GM12878 (cell line): ENCODE results near the gene HNMT. TPM values are rescaled to one million over a fixed set of nuclear protein-coding genes. Genes with fewer than 3 reads are reported as not detected.

Source experiments
- ATAC-seq: fragments of 200-7000 bp; cut with Tn5 transposase; 3 replicates; pipeline ENCODE4 v1.9.1; 2020; ENCODE audit warnings: mild to moderate bottlenecking, moderate library complexity
- BruUV-seq: library from RNA; stranded (reverse); fragments of 400-500 nt; replicated peaks from 2 replicates; lab custom pipeline; 2021; lab: Mats Ljungman, UMichigan
- CTCF ChIA-PET: fragments of 300-600 bp; sonication (Branson Sonifier 250); formaldehyde crosslinking; extraction: SDS; loops from one replicate; lab custom pipeline; 2021; ENCODE audit warnings: inconsistent platforms; lab: Yijun Ruan, JAX
- POLR2A ChIA-PET: fragments of 350-600 bp; formaldehyde crosslinking; extraction: SDS; loops from one replicate; lab custom pipeline; 2021; ENCODE audit warnings: inconsistent platforms; lab: Charles Lee
- RAD21 ChIA-PET: fragments of 300-600 bp; sonication (Branson Sonifier 250); formaldehyde crosslinking; loops from one replicate; lab custom pipeline; 2023; ENCODE audit warnings: antibody characterized with exemption; ENCODE audit not compliant: unreplicated experiment; lab: Charles Lee
- SMC1A ChIA-PET: fragments of 300-600 bp; sonication (Branson Sonifier 250); formaldehyde crosslinking; loops from one replicate; lab custom pipeline; 2023; ENCODE audit not compliant: unreplicated experiment, uncharacterized antibody; lab: Charles Lee
- DNase-seq: peaks from one replicate; pipeline ENCODE4 v3.0.0-alpha.2; 2011; ENCODE audit warnings: low read depth, low spot score
- FAIRE-seq: peaks from 3 replicates; lab custom pipeline; 2011; peaks lifted over from hg19 to GRCh38; lab: Jason Lieb, UNC
- H2AFZ ChIP-seq: 2 replicates; pipeline ENCODE4 v1.6.0; 2011; ENCODE audit warnings: low read depth, low read length, control low read depth; ENCODE audit not compliant: control insufficient read depth
- H3K27ac ChIP-seq: 2 replicates; pipeline ENCODE4 v1.5.1; 2011; ENCODE audit warnings: control low read depth; ENCODE audit not compliant: control insufficient read depth, insufficient read depth
- H3K27me3 ChIP-seq, 2 experiments: replicated peaks in 1 of 2; 2 replicates each; pipeline versions ENCODE4 v1.6.0 to v1.6.1; 2011; ENCODE audit warnings: low read length in 1 of 2; ENCODE audit not compliant: control insufficient read depth in 2 of 2, insufficient read depth in 2 of 2
- H3K36me3 ChIP-seq, 2 experiments: 2 replicates each; pipeline ENCODE4 v1.5.1; 2011; ENCODE audit warnings: low read length in 1 of 2; ENCODE audit not compliant: control insufficient read depth in 2 of 2, insufficient read depth in 2 of 2
- H3K4me1 ChIP-seq: 2 replicates; pipeline ENCODE4 v1.6.1; 2011; ENCODE audit warnings: mild to moderate bottlenecking, low read length, moderate library complexity, mixed read lengths; ENCODE audit not compliant: control insufficient read depth, insufficient read depth
- H3K4me2 ChIP-seq: 2 replicates; pipeline ENCODE4 v1.6.0; 2011; ENCODE audit warnings: control low read depth; ENCODE audit not compliant: control insufficient read depth, insufficient read depth
- H3K4me3 ChIP-seq: fragments of 200-600 bp; sonication (generic); 2 replicates; pipeline ENCODE4 v1.5.1; 2016
- H3K79me2 ChIP-seq: 2 replicates; pipeline ENCODE4 v1.6.0; 2011; ENCODE audit warnings: low read length; ENCODE audit not compliant: control insufficient read depth, insufficient read depth
- H3K9ac ChIP-seq: 2 replicates; pipeline ENCODE4 v1.8.0; 2011; ENCODE audit warnings: low read length, control low read depth, mixed read lengths; ENCODE audit not compliant: control insufficient read depth, insufficient read depth
- H3K9me3 ChIP-seq: replicated peaks from 3 replicates; pipeline ENCODE4 v1.5.1; 2011; ENCODE audit warnings: mild to moderate bottlenecking, low read length; ENCODE audit not compliant: control insufficient read depth, insufficient read depth
- H4K20me1 ChIP-seq: 2 replicates; pipeline ENCODE4 v1.6.0; 2011; ENCODE audit not compliant: control insufficient read depth, insufficient read depth
- ATF2 ChIP-seq: IDR thresholded peaks from 2 replicates; pipeline ENCODE4 v1.6.1; 2012; ENCODE audit warnings: low read length, inconsistent platforms
- ATF7 ChIP-seq: fragments of 450-650 bp; IDR thresholded peaks from 2 replicates; pipeline ENCODE4 v1.6.1; 2016; ENCODE audit warnings: low read depth, mild to moderate bottlenecking
- BCL3 ChIP-seq: IDR thresholded peaks from 2 replicates; pipeline ENCODE4 v1.6.1; 2011; ENCODE audit warnings: borderline replicate concordance, low read depth, mild to moderate bottlenecking, moderate library complexity, low read length; ENCODE audit not compliant: insufficient read depth, poor library complexity, severe bottlenecking
- GATAD2B ChIP-seq: fragments of 450-650 bp; conservative IDR thresholded peaks from 2 replicates; pipeline ENCODE4 v1.6.1; 2017; ENCODE audit warnings: low read depth, mild to moderate bottlenecking, moderate library complexity
- HDAC6 ChIP-seq: fragments of 200-600 bp; sonication (generic); IDR thresholded peaks from one replicate; pipeline ENCODE4 v1.8.0; 2017; ENCODE audit warnings: antibody characterized with exemption; ENCODE audit not compliant: unreplicated experiment
- IKZF2 ChIP-seq, 2 experiments: fragments of 450-650 bp; IDR thresholded peaks; 2 replicates each; pipeline ENCODE4 v1.6.1; 2017; ENCODE audit warnings: mild to moderate bottlenecking in 2 of 2, moderate library complexity in 2 of 2
- LARP7 ChIP-seq: fragments of 450-650 bp; IDR thresholded peaks from 2 replicates; pipeline ENCODE4 v1.6.1; 2017; ENCODE audit warnings: mild to moderate bottlenecking
- MTA2 ChIP-seq: fragments of 450-650 bp; IDR thresholded peaks from 2 replicates; pipeline ENCODE4 v1.6.1; 2016; ENCODE audit warnings: low read depth, mild to moderate bottlenecking, moderate library complexity
- STAT1 ChIP-seq: fragments of 450-650 bp; conservative IDR thresholded peaks from 2 replicates; pipeline ENCODE4 v1.6.1; 2014; ENCODE audit warnings: antibody characterized with exemption, mild to moderate bottlenecking
- WRNIP1 ChIP-seq: IDR thresholded peaks from 2 replicates; pipeline ENCODE4 v1.6.1; 2011; ENCODE audit warnings: low read depth, low read length, improper control_type of control experiment, borderline replicate concordance
- ZNF24 ChIP-seq: fragments of 450-650 bp; IDR thresholded peaks from 2 replicates; pipeline ENCODE4 v1.6.1; 2017; ENCODE audit warnings: antibody characterized with exemption, mild to moderate bottlenecking
- ZNF274 ChIP-seq: IDR thresholded peaks from one replicate; pipeline ENCODE4 v1.8.0; 2011; ENCODE audit not compliant: insufficient read length, insufficient read depth
- WGBS: methylation state at CpG from one replicate; pipeline ENCODE4 v1.1.6; 2016; ENCODE audit warnings: low lambda C conversion rate; ENCODE audit not compliant: insufficient replicate concordance, insufficient coverage; ENCODE audit errors: missing lambda C conversion rate; 5-methylcytosine and 5-hydroxymethylcytosine counted together
- in situ Hi-C: fragments of 300-500 bp; cut with MboI; formaldehyde crosslinking; loops from 9 replicates; pipeline ENCODE4 v1.14.3; 2018; ENCODE audit warnings: mixed read lengths
- intact Hi-C: fragments of 100-400 bp; cut with micrococcal nuclease; formaldehyde crosslinking; loops from one replicate; pipeline ENCODE4 v1.14.2; 2022; ENCODE audit not compliant: unreplicated experiment
- polyA plus RNA-seq, 11 experiments: library from polyadenylated mRNA; depleted of rRNA in 4 of 11; unstranded in 6 of 11; stranded (reverse) in 5 of 11; fragments of >200 nt; fragmentation: Nextera tagmentation in 4 of 11; fragmentation: Illumina TruSeq in 1 of 11; extraction: Ambion mirVana in 4 of 11; extraction: Trizol in 1 of 11; gene quantifications; 1 replicate in 1 of 11; 2 replicates in 10 of 11; pipeline versions ENCODE4 v1.2.1 to v1.2.3, GENCODE V29; 2011 to 2016; ENCODE audit warnings: inconsistent platforms in 2 of 11, missing spikeins in 2 of 11, low read depth in 1 of 11
- total RNA-seq, 4 experiments: library from RNA; depleted of rRNA in 3 of 4; stranded (reverse); fragments of >200 nt in 3 of 4; fragmentation: Illumina TruSeq in 1 of 4; extraction: Trizol in 1 of 4; gene quantifications; 2 replicates each; pipeline versions ENCODE4 v1.2.1 to v1.2.3, GENCODE V29; 2013 to 2021

HNMT gene
- total and polyA plus RNA-seq, 10 of the 15 experiments (the other 5 are each of a cell fraction or from before 2014, with no cell fraction given), result not detected

DNA sequence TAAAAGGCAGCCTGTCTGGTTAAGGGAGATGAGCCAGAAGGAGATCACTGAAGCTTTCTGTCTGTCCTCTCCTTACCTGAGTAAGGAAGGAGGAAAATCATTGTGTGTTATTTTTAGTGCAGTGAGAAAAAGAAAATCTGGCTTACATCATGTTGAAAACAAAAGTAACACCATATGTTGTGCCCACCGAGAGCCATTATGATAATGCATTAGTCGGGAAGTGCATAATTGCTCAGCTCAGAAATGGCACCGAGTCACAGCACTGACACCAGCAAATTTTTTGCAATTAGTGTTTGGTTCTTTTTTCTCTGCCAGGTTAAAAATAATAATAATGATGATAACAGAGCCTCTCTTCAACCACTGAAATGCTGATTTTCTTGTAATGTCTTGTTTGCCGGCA is 46.6 kb downstream of the HNMT start:
- ChIA-PET RAD21 (interaction anchor here (0.9 kb wide), 1 partner anchor 265 kb away, joined by 3 read pairs; no protein-coding TSS in a partner anchor), POLR2A (no interaction called here), CTCF (no interaction called here), SMC1A (interaction anchor here (1.4 to 1.7 kb wide), 2 partner anchors 8 to 10 kb away, joined by 5 read pairs; no protein-coding TSS in a partner anchor)
- in situ Hi-C loops, result no loop called here
- no peak overlapping the region for H3K9ac ChIP-seq
- H2AFZ ChIP-seq, result no peak overlapping the region
- H3K4me3 ChIP-seq, result no peak overlapping the region
- no peak overlapping the region for H3K27ac ChIP-seq
- no peak overlapping the region for H3K4me2 ChIP-seq
- ATAC-seq, result peak; percentile 89
- no TSS peak for BruUV-seq
- H3K27me3 ChIP-seq, result no peaks in the 10 kb centered on the region
- intact Hi-C loops, result no loop called here
- H4K20me1 ChIP-seq, result no peaks in the 10 kb centered on the region
- TF ChIP-seq IKZF2 (IDR thresholded peaks at IDR 0.05) (0 out of 4 replicates have a peak, but pooled peaks of 1 of the 2 experiments have one; percentile 31), LARP7 (no peak), ZNF24 (0 out of 2 replicates have a peak, but pooled peaks have one; percentile 17), ATF7 (peak; percentile 41; the same call in 1 of the 2 replicates), MTA2 (peak; percentile 41; the same call in 1 of the 2 replicates)
- H3K4me1 ChIP-seq, result no peaks in the 10 kb centered on the region
- no peak for FAIRE-seq
- DNase-seq, result no peak
- WGBS, result 41% methylated on average over 4 of the region's 4 CpGs
- no peaks in the 10 kb centered on the region for H3K36me3 ChIP-seq
- H3K9me3 ChIP-seq, result no peaks in the 10 kb centered on the region
- no peaks in the 10 kb centered on the region for H3K79me2 ChIP-seq

GRCh38 chr2:138012082-138012481 is 47.8 kb downstream of the HNMT start:
- Histone ChIP-seq H3K79me2 (no peaks in the 10 kb centered on the region), H2AFZ (no peak overlapping the region), H3K4me1 (no peaks in the 10 kb centered on the region), H4K20me1 (no peaks in the 10 kb centered on the region), H3K9me3 (no peaks in the 10 kb centered on the region), H3K9ac (no peak overlapping the region), H3K4me2 (no peak overlapping the region), H3K36me3 (no peaks in the 10 kb centered on the region), H3K27me3 (no peaks in the 10 kb centered on the region), H3K27ac (no peak overlapping the region), H3K4me3 (no peak overlapping the region)
- FAIRE-seq (no peak), DNase-seq (no peak), ATAC-seq (no peak)
- intact Hi-C loops, result no loop called here
- CTCF ChIA-PET, result interaction anchor here (0.6 kb wide), 1 partner anchor 207 kb away, joined by 3 read pairs; no protein-coding TSS in a partner anchor
- RAD21 ChIA-PET, result no interaction called here
- POLR2A ChIA-PET, result no interaction called here
- in situ Hi-C loops, result no loop called here
- no TSS peak for BruUV-seq
- SMC1A ChIA-PET, result interaction anchor here (0.7 kb wide), 1 partner anchor 40 kb away, joined by 3 read pairs; no protein-coding TSS in a partner anchor
- WGBS, result 62% methylated on average over 3 of the region's 3 CpGs
- TF ChIP-seq BCL3 (no peak), HDAC6 (no peak), ATF2 (no peak), GATAD2B (no peak), ZNF274 (no peak), STAT1 (no peak), WRNIP1 (no peak)
